Gastroesophageal sphincter (tissue), 3 donors: ENCODE data around the gene PCSK5.

ENCODE experiments used
- CTCF ChIP-seq, 4 experiments: fragments of 200-600 bp in 2 of 4; fragments of 450-650 bp in 2 of 4; sonication (generic) in 1 of 4; IDR thresholded peaks; one replicate each; pipeline ENCODE4 v1.5.1; 2017 to 2019; ENCODE audit warnings: antibody characterized with exemption in 4 of 4, mild to moderate bottlenecking in 2 of 4, moderate library complexity in 2 of 4
- POLR2A ChIP-seq, 2 donors: fragments of 450-650 bp; IDR thresholded peaks; one replicate each; pipeline ENCODE4 v1.6.1; 2017; ENCODE audit warnings: antibody characterized with exemption in 2 of 2, mild to moderate bottlenecking in 2 of 2, moderate library complexity in 1 of 2

GRCh38 chr9:76298521-76299144 lies 408.2 kb downstream of the PCSK5 start:
- TF ChIP-seq CTCF (IDR thresholded peaks at IDR 0.05) = peak in 1 of 4 experiments; percentile 26
- TF ChIP-seq POLR2A (IDR thresholded peaks at IDR 0.05) = no peak
